NCI-H524 treated with DMSO at 0.1 percent for 48 hours (cell line): ENCODE results near the gene RALY.
"Not testable (repeated sequence)": the region's sequence is repeated elsewhere in the genome, so short reads cannot be mapped to it uniquely, and the experiment has no call there.

ENCODE experiments used
- DNase-seq: peaks from one replicate; lab custom pipeline; 2025; lab: John Stamatoyannopoulos, UW

The RALY gene

GRCh38 chr20:34105978-34106675 is 112.4 kb downstream of the RALY start:
- DNase-seq = no peak

- DNase-seq = no peak
Measured at GRCh38 chr20:34108616-34109174, 115.0 kb downstream of the RALY start.

- no peak for DNase-seq
Measured at GRCh38 chr20:34109442-34109841, 115.7 kb downstream of the RALY start.

GRCh38 chr20:34110025-34110744 is 116.5 kb downstream of the RALY start:
- DNase-seq = no peak

GRCh38 chr20:34110745-34111641 is 117.3 kb downstream of the RALY start:
- no peak for DNase-seq

GRCh38 chr20:34111702-34112599 is 118.2 kb downstream of the RALY start, which contains the start of gene EIF2S2:
Gene EIF2S2, minus strand, starts transcription at chr20:34112243. Its CDS starts 133 bp downstream, at chr20:34112110.
- peak; percentile 96 for DNase-seq

- no peak for DNase-seq
Measured at GRCh38 chr20:34112600-34113101, 118.9 kb downstream of the RALY start.

GRCh38 chr20:34114809-34115208 is 121.1 kb downstream of the RALY start:
- DNase-seq = no peak

- no peak for DNase-seq
Measured at GRCh38 chr20:34115232-34115631, 121.5 kb downstream of the RALY start.

GRCh38 chr20:34120213-34120612 is 126.5 kb downstream of the RALY start:
- DNase-seq = no peak

GRCh38 chr20:34122274-34122980 is 128.7 kb downstream of the RALY start:
- no peak for DNase-seq

- no peak for DNase-seq
Measured at GRCh38 chr20:34123309-34123708, 129.6 kb downstream of the RALY start.

GRCh38 chr20:34124469-34125249 is 130.9 kb downstream of the RALY start:
- DNase-seq = no peak

- DNase-seq = peak; percentile 51
Measured at GRCh38 chr20:34127792-34128191, 134.1 kb downstream of the RALY start.

GRCh38 chr20:34129518-34130162 is 135.9 kb downstream of the RALY start:
- peak; percentile 49 for DNase-seq

- no peak for DNase-seq
Measured at GRCh38 chr20:34131491-34131890, 137.8 kb downstream of the RALY start.

GRCh38 chr20:34132491-34132890 is 138.8 kb downstream of the RALY start:
- not testable (repeated sequence) for DNase-seq

GRCh38 chr20:34132943-34133342 is 139.2 kb downstream of the RALY start:
- DNase-seq = not testable (repeated sequence)

- not testable (repeated sequence) for DNase-seq
Measured at GRCh38 chr20:34133365-34133860, 139.7 kb downstream of the RALY start.
